DMS53 treated with DMSO at 0.1 percent for 48 hours (cell line): ENCODE results near the gene SPEF2.

Experiments
- DNase-seq: peaks from one replicate; lab custom pipeline; 2025; ENCODE audit not compliant: unreplicated experiment; lab: John Stamatoyannopoulos, UW

The SPEF2 gene, protein sequence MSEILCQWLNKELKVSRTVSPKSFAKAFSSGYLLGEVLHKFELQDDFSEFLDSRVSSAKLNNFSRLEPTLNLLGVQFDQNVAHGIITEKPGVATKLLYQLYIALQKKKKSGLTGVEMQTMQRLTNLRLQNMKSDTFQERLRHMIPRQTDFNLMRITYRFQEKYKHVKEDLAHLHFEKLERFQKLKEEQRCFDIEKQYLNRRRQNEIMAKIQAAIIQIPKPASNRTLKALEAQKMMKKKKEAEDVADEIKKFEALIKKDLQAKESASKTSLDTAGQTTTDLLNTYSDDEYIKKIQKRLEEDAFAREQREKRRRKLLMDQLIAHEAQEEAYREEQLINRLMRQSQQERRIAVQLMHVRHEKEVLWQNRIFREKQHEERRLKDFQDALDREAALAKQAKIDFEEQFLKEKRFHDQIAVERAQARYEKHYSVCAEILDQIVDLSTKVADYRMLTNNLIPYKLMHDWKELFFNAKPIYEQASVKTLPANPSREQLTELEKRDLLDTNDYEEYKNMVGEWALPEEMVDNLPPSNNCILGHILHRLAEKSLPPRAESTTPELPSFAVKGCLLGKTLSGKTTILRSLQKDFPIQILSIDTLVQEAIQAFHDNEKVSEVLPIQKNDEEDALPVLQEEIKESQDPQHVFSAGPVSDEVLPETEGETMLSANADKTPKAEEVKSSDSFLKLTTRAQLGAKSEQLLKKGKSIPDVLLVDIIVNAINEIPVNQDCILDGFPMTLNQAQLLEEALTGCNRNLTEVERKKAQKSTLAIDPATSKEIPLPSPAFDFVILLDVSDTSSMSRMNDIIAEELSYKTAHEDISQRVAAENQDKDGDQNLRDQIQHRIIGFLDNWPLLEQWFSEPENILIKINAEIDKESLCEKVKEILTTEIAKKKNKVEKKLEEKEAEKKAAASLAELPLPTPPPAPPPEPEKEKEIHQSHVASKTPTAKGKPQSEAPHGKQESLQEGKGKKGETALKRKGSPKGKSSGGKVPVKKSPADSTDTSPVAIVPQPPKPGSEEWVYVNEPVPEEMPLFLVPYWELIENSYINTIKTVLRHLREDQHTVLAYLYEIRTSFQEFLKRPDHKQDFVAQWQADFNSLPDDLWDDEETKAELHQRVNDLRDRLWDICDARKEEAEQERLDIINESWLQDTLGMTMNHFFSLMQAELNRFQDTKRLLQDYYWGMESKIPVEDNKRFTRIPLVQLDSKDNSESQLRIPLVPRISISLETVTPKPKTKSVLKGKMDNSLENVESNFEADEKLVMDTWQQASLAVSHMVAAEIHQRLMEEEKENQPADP (N-terminal part only)

DNA sequence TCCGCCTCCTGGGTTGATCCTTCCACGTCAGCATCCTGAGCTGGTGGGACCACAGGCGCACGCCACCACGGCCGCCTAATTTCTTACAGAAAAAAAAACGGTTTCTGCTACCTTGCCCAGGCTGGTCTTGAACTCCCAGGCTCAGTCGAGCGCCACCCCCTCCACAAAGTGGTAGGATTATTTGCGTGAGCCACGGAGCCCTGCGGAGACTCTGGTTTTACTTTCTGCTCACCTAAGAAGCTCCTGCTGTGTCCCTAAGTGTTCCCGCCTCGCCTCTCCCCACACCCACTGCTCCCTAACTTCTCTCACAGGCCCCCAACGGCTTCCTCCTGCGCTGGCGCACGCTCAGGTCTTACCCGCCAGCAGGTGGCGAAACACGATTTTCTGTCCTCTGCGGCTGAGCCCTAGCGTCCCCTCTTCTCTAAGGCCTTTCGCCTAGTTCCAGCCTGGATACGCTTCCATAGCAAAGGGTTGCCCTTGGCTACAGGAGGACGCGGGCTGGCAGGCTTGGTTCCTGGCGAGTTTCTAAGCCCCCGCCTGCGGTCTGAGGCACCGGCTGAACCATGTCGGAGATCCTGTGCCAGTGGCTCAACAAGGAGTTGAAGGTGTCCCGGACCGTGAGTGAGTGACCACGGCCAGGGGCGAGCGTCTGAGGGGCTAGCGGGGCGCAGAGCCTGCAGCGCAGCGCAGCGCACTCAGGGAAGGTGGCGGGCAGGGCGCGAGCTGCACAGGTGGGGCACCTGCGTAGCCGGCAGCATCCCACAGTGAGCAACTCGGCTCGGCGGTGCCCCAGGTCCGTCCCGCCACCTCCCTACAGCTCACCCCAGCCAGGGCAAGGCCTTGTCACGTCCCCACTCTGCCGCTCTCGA, at the start of gene SPEF2:
TSS of gene SPEF2 (plus strand) at position 429 of the 869 bp plus-strand sequence. CDS start at position 564, 135 bp downstream.
- peak; percentile 64 for DNase-seq

DNA sequence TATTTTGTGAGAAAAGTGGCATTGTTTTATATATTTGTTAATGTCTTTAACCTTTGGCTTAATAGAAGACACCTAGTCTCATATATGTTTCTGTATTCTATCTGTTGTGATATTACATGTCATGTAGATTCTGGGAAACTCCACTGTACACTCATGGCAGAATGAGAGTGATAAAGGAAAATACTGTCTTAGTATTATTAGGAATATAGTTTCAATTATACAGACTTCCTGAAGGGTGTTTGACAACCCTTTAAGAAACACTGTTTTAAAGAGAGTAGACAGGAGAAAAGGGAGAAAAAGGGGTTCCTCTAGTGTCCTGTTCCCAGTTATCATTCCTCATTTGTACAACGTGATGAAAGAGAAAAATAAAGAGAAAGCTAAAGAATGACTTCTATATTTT, 42.1 kb upstream of the SPEF2 start:
- DNase-seq: no peak

DNA sequence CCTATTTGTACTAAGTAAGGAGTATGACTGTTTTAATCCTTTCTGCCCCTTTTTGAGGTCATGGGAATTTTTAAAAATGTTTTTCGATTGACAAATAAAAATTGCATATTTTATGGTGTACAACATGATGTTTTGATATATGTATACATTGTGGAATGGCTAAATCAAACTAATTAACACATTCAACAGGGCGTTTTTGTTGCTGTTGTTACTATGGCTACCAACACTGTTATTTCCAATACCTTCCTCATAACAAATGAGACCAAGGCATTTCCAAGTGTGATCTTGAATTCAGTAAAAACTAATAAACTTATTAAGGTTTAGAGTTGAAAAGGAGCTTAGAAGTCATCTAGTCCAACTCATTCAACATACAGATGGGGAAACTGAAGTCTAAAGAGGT, 30.2 kb upstream of the SPEF2 start:
- no peak for DNase-seq

DNA sequence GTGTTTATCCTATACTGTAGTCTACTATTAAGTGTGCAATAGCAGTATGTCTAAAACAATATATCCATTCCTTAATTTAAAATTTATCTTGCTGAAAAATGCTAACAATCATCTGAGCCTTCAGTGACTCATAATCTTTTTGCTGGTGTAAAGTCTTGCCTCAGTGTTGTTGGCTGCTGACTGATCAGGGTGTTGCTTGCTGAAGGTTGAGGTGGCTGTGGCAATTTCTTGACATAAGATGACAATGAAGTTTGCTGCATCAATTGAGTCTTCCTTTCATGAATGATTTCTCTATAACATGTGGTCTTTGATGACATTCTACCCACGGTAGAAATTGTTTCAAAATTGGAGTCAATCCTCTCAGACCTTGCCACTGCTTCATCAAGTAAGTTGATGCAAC, 24.3 kb upstream of the SPEF2 start:
- no peak for DNase-seq

DNA sequence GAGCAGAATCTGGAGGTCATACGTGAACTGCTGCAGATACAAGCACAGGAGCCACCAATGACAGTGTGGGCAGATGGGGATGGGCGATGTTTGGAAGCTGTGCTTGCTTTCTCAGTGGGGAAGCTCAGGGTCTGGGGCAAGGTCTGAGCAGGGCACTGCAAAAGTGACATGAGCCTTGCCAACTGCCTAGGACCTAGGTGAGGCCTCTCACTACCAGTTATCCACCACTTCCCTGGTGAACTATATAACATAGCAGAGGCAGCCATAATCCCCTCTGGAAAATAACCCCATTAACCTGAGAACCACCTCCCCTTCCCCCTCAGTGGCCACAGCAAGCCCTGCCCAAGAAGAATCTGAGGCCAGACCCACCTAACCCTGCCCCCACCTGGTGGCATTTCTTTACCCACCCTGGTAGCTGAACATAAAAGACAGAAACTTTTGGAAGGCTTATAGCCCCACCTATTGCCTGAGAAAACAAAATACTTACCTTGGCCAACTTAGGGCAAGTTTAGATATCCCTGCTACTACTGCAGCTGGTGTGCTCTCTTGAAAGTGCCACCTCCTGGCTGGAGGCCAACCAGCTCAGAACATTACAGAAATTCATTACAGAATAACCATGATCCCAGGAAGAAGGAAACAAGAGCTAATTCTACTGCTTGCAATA, 18.8 kb upstream of the SPEF2 start:
- DNase-seq: peak; percentile 5

DNA sequence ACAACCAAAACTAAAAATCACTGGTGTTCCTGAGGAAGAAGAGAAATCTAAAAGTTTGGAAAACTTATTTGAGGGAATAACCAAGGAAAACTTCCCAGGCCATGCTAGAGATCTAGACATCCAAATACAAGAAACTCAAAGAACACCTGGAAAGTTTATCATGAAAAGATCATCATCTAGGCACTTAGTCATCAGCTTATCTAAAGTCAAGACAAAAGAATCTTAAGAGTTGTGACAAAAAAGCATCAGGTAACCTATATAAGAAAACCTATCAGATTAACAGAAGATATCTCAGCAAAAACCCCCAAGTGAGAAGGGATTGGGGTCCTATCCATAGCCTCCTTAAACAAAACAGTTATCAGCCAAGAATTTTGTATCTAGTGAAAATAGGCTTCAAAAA, 17.1 kb upstream of the SPEF2 start:
- DNase-seq: no peak

DNA sequence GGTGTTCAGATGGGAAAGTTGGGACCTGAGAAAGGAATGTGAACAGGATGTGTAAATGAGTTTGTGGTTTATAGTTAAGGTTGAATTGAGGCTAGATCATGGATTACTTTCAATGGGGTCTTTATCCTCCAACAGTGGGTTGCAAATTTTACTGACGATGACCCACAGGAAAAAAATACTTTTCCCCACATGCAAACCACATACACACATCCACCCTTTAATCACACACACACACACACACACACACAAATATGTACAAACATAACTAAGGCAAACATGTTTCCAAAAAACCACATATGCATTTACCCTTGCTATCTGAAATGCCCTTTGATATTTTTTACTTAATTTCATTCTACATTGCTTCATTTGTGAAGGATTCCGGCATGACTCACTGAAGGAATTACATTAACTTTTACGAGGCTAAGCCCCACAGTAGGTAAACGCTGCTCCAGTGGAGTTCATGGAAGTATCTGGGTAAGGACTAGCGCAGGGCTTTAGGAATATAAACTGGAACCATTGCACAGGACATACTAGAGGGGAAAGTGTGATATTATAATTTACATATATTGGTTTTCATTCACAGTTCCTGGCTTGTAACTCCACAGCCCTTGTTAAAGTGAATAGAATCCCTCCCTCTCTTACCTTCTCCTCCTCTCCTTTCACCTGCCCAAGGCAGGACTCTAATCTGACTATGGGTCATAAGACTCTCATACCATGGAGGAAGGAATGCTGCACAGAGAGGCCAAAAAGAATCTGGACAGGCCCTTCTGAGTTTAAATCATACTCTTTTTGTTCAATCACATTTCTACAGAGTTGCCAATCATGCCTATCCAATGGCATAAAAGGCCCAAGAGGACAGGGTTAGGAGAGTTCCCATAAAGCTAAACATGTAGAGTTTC, 8.5 kb upstream of the SPEF2 start:
- DNase-seq: no peak

DNA sequence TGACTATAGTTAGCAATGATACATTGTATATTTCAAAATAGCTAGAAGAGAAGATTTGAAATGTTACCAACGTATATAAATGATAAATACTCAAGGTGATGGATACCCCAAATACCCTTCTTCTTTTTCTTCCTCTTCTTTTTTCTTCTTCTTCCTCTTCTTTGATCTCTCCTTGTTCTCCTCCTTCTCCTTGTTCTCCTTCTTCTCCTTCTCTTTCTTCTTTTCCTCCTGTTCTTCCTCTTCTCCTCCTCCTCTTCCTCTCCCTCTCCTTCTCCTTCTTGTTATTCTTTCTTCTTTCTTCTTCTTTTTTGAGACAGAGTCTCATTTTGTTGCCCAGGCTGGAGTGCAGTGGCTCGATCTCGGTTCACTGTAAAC, 616 bp upstream of the SPEF2 start:
- DNase-seq: no peak

DNA sequence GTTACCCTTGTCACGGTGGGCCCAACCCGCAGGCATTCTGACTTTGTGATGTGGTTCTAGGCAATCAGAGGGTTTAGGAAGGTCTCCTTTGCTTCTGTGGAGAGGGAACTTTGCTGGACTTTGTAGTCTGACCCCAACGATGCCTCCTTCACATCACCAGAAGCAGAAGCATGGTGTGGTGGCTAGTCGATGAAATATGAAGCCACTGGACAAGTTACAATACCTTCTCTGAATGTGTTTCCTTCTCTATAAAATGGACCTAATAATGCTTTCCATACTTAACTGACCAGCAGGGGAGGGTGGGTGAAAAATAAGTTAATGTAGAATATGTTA, 607 bp downstream of the SPEF2 start:
- no peak for DNase-seq

DNA sequence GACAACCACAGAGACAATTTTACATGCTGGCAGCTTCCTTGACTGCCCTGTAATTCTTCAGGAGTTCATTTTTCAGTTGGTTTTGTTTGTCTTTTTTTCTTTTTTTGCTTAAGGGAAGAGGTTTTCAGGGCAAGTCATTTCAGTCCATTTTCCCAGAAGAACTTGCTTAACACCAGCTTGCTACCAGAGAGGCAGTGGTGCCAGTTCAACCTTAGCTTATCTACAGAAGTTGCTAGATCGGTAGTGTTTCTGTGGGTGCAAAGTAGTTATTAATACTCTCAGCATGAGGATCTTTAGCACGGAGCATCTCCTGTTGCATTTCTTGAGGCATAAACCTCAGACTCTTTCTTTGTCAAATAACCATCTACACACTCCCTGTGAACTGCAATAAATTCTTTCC, 1.1 kb downstream of the SPEF2 start:
- no peak for DNase-seq

DNA sequence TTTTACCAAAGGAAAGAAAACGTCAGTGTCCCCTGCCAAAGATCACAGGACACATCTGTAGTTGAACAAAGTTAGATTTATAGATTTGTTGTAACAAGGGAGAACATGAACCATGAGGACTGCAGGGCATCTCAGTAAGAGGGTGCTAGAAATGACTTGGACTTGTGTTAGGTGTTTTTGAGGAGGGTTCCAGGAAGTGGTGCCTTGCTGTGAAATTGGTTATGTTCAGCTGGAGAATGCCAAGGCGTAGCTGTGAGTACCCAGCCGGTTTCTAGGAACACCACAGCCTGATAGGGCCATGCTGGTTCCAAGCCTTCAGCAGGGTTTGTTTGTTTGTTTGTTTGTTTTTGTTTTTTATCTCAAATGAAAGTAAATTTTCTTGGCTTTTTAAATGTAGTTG, 5.3 kb downstream of the SPEF2 start:
- no peak for DNase-seq

DNA sequence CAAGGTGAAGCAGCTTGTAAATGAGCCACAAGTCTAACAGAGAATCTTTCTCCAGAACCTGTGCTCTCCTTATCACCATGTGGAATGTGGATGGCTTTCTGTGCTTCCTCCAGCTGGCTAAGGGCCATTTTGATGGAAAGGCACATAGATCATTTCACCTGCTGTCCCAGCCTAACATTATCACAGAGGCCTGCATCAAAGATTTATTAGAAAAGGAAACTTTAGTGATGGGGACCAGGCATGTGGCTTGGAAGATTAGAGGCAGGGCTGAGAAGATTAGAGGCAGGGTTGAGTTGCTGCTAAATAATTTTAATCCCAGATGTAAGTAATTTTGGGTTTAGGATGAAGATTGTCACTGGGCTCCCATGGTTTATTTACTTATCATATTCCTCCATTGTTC, 6.3 kb downstream of the SPEF2 start:
- no peak for DNase-seq

DNA sequence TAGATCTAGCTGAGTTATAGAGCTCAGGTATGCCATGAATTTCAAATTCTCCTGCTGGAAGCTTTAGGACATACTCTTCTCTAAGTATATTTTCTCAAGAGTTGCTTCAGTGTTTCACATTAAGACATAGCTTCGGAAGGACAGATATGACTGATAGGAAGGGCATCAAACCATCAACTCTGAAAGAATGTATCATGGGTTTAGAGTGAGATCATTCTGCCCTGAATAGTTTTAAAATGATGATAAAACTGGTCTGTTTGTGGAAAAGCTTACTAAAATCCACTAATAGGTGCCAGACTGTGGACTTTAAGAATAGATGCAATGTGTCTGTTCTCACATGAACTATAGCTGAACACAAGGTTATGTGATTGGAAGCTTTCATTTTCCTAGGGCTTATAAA, 8.4 kb downstream of the SPEF2 start:
- no peak for DNase-seq

DNA sequence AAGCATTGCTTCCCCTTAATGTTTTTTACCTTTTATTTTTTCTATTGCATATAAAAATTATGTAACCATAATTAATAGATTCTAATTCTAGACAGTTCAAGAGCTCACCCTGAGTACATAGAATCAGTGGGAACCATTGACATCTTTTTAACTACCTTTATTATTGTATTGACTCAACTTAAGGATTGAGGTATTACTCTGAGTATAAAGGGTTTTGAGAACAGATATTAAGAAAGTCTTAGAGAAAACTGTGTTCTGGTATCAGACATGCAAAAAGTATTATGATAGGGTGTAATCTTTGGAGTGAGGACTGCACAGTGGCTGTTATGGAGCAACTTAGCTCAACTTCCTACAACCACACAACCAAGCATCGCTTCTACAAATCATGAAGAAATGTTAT, 8.9 kb downstream of the SPEF2 start:
- DNase-seq: no peak

DNA sequence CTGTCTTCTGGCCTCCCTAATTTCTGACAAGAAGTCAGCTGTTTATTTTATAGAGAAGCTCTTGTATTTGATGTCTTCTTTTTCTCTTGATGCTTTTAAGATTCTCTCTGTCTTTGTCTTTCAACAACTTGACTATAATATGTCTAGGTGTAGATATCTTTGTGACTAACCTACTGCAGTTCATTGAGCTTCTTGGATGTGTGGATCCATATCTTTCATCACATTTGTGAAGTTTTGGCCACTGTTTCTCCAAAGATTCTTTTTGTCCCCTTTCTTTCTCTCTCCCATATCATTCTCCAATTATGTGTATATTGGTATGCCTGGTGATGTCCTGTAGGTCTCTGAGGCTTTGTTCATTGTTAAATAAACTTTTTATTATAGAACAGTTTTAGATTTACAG, 16.7 kb downstream of the SPEF2 start:
- DNase-seq: no peak

DNA sequence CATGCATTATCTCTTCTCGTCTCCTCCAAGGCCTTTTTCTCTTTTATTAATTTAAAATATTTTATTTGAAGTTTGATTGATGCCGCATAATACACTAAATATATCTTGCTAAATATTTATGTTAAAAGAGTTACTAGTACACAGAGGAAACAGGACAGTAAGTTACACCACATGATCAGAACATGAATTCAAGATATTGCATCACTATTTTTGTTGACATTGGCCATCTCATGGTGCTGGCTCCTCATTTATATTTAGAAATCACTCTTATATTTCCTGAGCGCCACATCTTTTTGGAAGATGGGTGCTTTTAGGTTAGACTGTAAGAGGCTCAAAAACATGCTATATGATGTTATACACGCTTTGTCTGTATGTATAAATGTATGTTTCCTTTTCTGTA, 23.0 kb downstream of the SPEF2 start:
- DNase-seq: no peak

DNA sequence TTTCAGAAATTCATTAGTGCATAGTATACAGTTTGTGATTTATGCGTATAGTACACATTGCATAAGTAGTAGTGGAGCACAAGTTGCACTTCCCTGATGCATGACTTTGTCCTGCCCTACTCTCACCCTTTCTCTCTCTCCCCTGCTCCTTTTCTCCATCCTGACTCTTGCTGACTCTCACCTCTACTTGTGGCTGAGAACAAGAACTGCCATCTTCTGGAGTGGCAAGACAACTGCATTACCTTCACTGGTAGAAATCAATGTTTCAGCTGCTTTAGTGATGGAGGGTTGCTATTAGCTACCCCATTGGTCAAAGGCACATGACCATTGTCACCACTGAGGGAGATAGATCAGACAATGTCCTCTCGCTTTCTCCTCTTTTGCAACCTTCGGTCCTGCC, 26.9 kb downstream of the SPEF2 start:
- DNase-seq: no peak

DNA sequence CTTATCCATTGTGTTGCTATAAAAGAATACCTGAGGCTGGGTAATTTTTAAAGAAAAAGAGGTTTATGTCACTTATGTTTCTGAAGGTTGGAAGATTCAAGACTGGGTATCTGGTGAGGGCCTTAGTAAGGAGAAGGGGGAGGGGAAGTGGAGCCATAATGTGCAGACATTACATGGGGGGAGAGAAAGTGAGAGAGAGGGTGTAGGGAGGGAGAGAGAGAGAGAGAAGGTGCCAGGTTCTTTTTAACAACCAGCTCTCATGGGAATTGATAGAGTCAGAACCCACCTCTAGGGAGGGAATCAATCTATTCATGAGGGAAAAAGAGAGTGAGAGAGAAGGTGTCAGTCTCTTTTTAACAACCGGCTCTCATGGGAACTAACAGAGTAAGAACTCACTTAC, 29.5 kb downstream of the SPEF2 start:
- DNase-seq: no peak

DNA sequence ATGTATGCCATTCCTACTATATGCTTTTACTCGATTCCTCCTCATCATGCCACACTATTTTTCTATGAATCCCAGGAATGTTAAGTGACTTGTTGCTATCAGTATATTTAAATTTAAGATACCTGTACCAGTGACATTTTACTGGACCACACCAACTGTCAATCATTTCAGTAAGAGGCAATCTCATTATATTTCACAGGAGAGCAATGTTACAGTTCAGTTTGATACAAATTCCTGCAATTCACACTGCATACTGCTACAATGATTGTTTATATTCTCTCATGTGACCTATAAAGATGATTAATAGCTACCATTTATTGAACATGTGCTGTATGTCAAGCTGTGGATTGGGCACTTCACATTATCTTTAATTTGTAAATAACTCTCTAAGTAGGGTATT, 30.0 kb downstream of the SPEF2 start:
- no peak for DNase-seq
